CD4-positive, alpha-beta T cell (primary cell): ENCODE measurements around the gene FBLN1. TPM values are rescaled to one million over a fixed set of nuclear protein-coding genes. Genes with fewer than 3 reads are reported as not detected.

ENCODE experiments used
- ATAC-seq: fragments of 200-7000 bp; cut with Tn5 transposase; one replicate; pipeline ENCODE4 v1.10.0; 2022; ENCODE audit warnings: mild to moderate bottlenecking; ENCODE audit not compliant: poor library complexity
- CTCF ChIA-PET: fragments of 350-600 bp; sonication (Branson Sonifier 250); formaldehyde crosslinking; loops from one replicate; lab custom pipeline; 2021; ENCODE audit warnings: antibody characterized with exemption, inconsistent platforms; lab: Charles Lee
- POLR2A ChIA-PET: fragments of 350-600 bp; sonication (Branson Sonifier 250); formaldehyde crosslinking; loops from one replicate; lab custom pipeline; 2021; ENCODE audit warnings: antibody characterized with exemption, inconsistent platforms; lab: Charles Lee
- DNase-seq, 14 experiments: peaks; one replicate each; pipeline ENCODE4 v3.0.0-alpha.2; 2013 to 2020; ENCODE audit warnings: mixed read lengths in 2 of 14
- H3K27ac ChIP-seq, 2 donors: one replicate each; pipeline versions ENCODE4 v1.5.1 to v1.7.0; 2013; ENCODE audit warnings: low read length in 2 of 2, low read depth in 1 of 2, mild to moderate bottlenecking in 1 of 2
- H3K27me3 ChIP-seq, 2 experiments: 1 replicate in 1 of 2; 2 replicates in 1 of 2; pipeline versions ENCODE4 v1.6.1 to v1.7.0; 2013; ENCODE audit warnings: low read length in 2 of 2, control low read depth in 1 of 2, mild to moderate bottlenecking in 1 of 2, moderate library complexity in 1 of 2; ENCODE audit not compliant: insufficient read depth in 2 of 2, control insufficient read depth in 1 of 2
- H3K36me3 ChIP-seq: one replicate; pipeline ENCODE4 v1.6.1; 2013; ENCODE audit warnings: low read length, control low read depth; ENCODE audit not compliant: insufficient read depth
- H3K4me1 ChIP-seq: one replicate; pipeline ENCODE4 v1.6.1; 2013; ENCODE audit warnings: low read length, control low read depth; ENCODE audit not compliant: insufficient read depth
- H3K4me3 ChIP-seq: one replicate; pipeline ENCODE4 v1.5.1; 2013; ENCODE audit warnings: mild to moderate bottlenecking, low read length, moderate library complexity
- H3K9me3 ChIP-seq, 2 experiments: 1 replicate in 1 of 2; 2 replicates in 1 of 2; pipeline versions ENCODE4 v1.6.1 to v1.7.0; 2013; ENCODE audit warnings: low read length in 2 of 2, mild to moderate bottlenecking in 2 of 2, control low read depth in 1 of 2, moderate library complexity in 1 of 2; ENCODE audit not compliant: control insufficient read depth in 1 of 2, insufficient read depth in 1 of 2
- H3K27ac Mint-ChIP-seq: one replicate; pipeline ENCODE4 v1.8.0; 2020; ENCODE audit warnings: mixed read lengths
- H3K27me3 Mint-ChIP-seq: one replicate; pipeline ENCODE4 v1.8.0; 2021; ENCODE audit warnings: mixed read lengths
- H3K36me3 Mint-ChIP-seq: one replicate; pipeline ENCODE4 v1.8.0; 2021; ENCODE audit warnings: low read depth, mixed read lengths
- H3K4me1 Mint-ChIP-seq: one replicate; pipeline ENCODE4 v1.8.0; 2021; ENCODE audit warnings: low read depth, mixed read lengths
- H3K4me3 Mint-ChIP-seq: one replicate; pipeline ENCODE4 v1.8.0; 2020; ENCODE audit warnings: mild to moderate bottlenecking, mixed read lengths
- H3K9me3 Mint-ChIP-seq: one replicate; pipeline ENCODE4 v1.8.0; 2020; ENCODE audit warnings: mixed read lengths
- intact Hi-C, 2 experiments: fragments of 100-400 bp; cut with DNase I in 1 of 2; cut with micrococcal nuclease in 1 of 2; formaldehyde crosslinking; loops; one replicate each; pipeline versions ENCODE4 v1.15.1 to v1.9.0; 2023 to 2025; cut with DNase I, micrococcal nuclease
- total RNA-seq, 174 experiments: library from RNA in 2 of 174; stranded (reverse) in 2 of 174; gene quantifications; one replicate each; pipeline ENCODE4 v1.2.3 and lab custom pipeline; 2021 to 2026
- TF ChIP-seq, protein P1 (sequence below): fragments of 200-600 bp; IDR thresholded peaks from one replicate; pipeline ENCODE4 v1.8.0; 2022; ENCODE audit warnings: antibody characterized with exemption, mild to moderate bottlenecking

FBLN1 gene
- total RNA-seq, 2 experiments from 2014 or later = not detected

DNA sequence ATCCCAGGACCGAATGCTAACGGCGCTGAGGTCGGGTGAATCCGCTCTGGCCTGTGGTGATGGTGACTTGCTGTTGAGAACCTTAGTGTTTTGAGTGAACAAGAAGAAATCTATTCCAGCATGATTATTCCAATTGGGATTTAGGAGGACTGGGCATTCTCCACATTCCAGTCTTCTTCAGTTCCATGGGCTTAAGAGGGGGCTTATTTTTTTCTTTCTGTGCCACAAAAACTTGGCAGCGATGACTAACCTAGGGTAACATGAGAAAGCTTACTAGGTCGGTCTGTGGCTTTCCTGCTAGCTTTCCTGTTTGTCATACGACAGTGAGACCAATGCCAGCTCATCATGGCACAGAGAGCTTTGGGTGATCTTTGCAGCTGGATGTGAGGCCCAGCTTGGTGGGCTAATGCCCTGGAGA lies 106.1 kb downstream of the FBLN1 start:
- TF ChIP-seq, protein P1, sequence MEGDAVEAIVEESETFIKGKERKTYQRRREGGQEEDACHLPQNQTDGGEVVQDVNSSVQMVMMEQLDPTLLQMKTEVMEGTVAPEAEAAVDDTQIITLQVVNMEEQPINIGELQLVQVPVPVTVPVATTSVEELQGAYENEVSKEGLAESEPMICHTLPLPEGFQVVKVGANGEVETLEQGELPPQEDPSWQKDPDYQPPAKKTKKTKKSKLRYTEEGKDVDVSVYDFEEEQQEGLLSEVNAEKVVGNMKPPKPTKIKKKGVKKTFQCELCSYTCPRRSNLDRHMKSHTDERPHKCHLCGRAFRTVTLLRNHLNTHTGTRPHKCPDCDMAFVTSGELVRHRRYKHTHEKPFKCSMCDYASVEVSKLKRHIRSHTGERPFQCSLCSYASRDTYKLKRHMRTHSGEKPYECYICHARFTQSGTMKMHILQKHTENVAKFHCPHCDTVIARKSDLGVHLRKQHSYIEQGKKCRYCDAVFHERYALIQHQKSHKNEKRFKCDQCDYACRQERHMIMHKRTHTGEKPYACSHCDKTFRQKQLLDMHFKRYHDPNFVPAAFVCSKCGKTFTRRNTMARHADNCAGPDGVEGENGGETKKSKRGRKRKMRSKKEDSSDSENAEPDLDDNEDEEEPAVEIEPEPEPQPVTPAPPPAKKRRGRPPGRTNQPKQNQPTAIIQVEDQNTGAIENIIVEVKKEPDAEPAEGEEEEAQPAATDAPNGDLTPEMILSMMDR = no peak
- no peaks in the 10 kb centered on the region for H3K27me3 ChIP-seq
- H3K4me3 ChIP-seq = no peak overlapping the region
- Mint-ChIP-seq H3K27me3 (peaks cover 4% of the 10 kb centered on the region), H3K27ac (no peak overlapping the region), H3K36me3 (no peaks in the 10 kb centered on the region), H3K4me1 (peaks cover 5% of the 10 kb centered on the region), H3K4me3 (no peak overlapping the region), H3K9me3 (no peaks in the 10 kb centered on the region)
- DNase-seq (peak in 4 of 14 experiments; percentile 20 to 59 (median 50)), ATAC-seq (peak; percentile 37)
- intact Hi-C loops = no loop called here
- peak overlapping the region in 1 of 2 donors; percentile 9 for H3K27ac ChIP-seq
- H3K4me1 ChIP-seq = peaks cover 22% of the 10 kb centered on the region
- no peaks in the 10 kb centered on the region for H3K36me3 ChIP-seq
- POLR2A ChIA-PET = no interaction called here
- no peaks in the 10 kb centered on the region for H3K9me3 ChIP-seq
- CTCF ChIA-PET = interaction anchor here (0.6 kb wide), 1 partner anchor 1371 kb away, joined by 3 read pairs; no protein-coding TSS in a partner anchor

DNA sequence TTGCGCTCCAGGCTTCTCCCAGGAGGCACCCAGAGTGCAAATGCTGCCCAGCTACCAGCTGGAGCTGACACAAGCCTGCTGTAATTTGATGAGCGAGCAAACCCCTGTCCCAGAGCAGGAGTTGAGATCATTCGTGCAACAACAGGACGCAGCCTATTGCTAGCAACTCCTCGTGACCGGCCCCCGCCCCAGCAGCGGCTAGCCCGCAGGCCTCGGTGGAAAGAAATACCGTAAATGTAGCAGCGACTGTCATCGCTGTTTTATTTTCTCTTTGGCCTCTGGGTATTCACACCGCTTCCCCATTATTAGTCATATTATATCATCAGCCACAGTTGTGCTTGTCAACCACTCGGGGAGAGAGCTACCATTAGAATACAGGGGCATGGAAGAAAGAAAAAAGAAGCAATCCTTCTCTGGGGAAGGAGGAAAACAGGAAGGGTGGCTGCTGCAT lies 109.8 kb downstream of the FBLN1 start:
- Mint-ChIP-seq H3K27ac (no peak overlapping the region), H3K36me3 (no peaks in the 10 kb centered on the region), H3K27me3 (no peaks in the 10 kb centered on the region), H3K9me3 (no peaks in the 10 kb centered on the region), H3K4me3 (no peak overlapping the region), H3K4me1 (peaks cover 5% of the 10 kb centered on the region)
- peak in 5 of 14 experiments; percentile 15 to 54 (median 48) for DNase-seq
- Histone ChIP-seq H3K27ac (peak overlapping the region in 1 of 2 donors; percentile 35), H3K9me3 (no peaks in the 10 kb centered on the region), H3K4me3 (no peak overlapping the region), H3K36me3 (no peaks in the 10 kb centered on the region), H3K4me1 (peaks cover 22% of the 10 kb centered on the region), H3K27me3 (no peaks in the 10 kb centered on the region)
- POLR2A ChIA-PET = no interaction called here
- peak; percentile 24 for ATAC-seq
- TF ChIP-seq, protein P1 = no peak
- CTCF ChIA-PET = no interaction called here
- intact Hi-C loops = no loop called here

DNA sequence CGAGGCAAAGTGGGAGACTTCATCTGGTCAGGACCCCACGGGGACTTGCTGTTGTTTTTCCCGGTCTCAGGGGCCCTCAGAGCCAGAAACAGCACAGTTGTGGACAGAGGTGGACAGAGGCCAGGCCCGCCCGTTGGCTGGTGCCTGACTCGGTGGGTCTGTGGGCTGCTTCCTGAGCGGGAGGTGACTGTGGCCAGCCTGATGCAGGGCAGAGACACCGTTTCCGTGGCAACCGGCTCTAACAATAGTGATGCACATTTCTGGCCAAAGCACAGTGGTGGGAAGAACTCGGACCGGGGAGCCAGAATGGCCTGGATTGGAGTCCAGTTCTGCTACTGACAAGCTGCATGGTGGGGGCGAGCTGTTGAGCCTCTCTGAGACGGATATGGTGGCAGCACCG lies 110.3 kb downstream of the FBLN1 start:
- no peak for DNase-seq
- Mint-ChIP-seq H3K27me3 (no peaks in the 10 kb centered on the region), H3K27ac (no peak overlapping the region), H3K9me3 (no peaks in the 10 kb centered on the region), H3K36me3 (no peaks in the 10 kb centered on the region), H3K4me1 (peaks cover 5% of the 10 kb centered on the region), H3K4me3 (no peak overlapping the region)
- Histone ChIP-seq H3K36me3 (no peaks in the 10 kb centered on the region), H3K4me1 (peaks cover 22% of the 10 kb centered on the region), H3K4me3 (no peak overlapping the region), H3K9me3 (no peaks in the 10 kb centered on the region), H3K27ac (peak overlapping the region in 1 of 2 donors; percentile 35), H3K27me3 (no peaks in the 10 kb centered on the region)
- TF ChIP-seq, protein P1 = no peak
- ChIA-PET CTCF (no interaction called here), POLR2A (no interaction called here)
- intact Hi-C loops = no loop called here
- ATAC-seq = no peak
